Measurements from ENCODE around the gene CLCF1. TPM values are rescaled to one million over a fixed set of nuclear protein-coding genes. Genes with fewer than 3 reads are reported as not detected.

CLCF1 gene
- total RNA-seq, 1 experiment from 2014 or later: 2.1 TPM

GRCh38 chr11:67393437-67393836, 20.0 kb upstream of the CLCF1 start:
- Histone ChIP-seq H2BK120ac (ENCODE audit: low read depth, low read length, poor library complexity, severe bottlenecking) (no peak overlapping the region), H3K56ac (ENCODE audit: insufficient read length, low read depth, low read length) (no peak overlapping the region), H3T11ph (ENCODE audit: low read length) (no peak overlapping the region), H2AFZ (ENCODE audit: low read length) (no peak overlapping the region), H3K9ac (ENCODE audit: extremely low read depth, insufficient read length, low read length) (no peak overlapping the region), H3K27me3 (ENCODE audit: insufficient read depth, low read length) (no peaks in the 10 kb centered on the region), H3K4me2 (ENCODE audit: insufficient read depth, insufficient read length, low read length) (no peak overlapping the region), H3K79me1 (ENCODE audit: insufficient read depth, low read depth, low read length, poor library complexity, severe bottlenecking) (no peaks in the 10 kb centered on the region), H3K27ac (ENCODE audit: insufficient read length, low read depth, low read length) (no peak overlapping the region), H2BK15ac (ENCODE audit: low read depth, low read length) (no peak overlapping the region), H3K14ac (ENCODE audit: insufficient read depth, low read length) (no peak overlapping the region), H3K23ac (ENCODE audit: insufficient read length, low read depth, low read length) (no peak overlapping the region), H2AK5ac (ENCODE audit: insufficient read length, low read length) (no peak overlapping the region), H2BK5ac (ENCODE audit: insufficient read length, low read length) (no peak overlapping the region), H4K20me1 (ENCODE audit: control insufficient read depth, insufficient read depth, insufficient read length) (no peaks in the 10 kb centered on the region), H4K91ac (ENCODE audit: insufficient read length, low read depth, low read length) (no peak overlapping the region), H4K8ac (replicated peaks; ENCODE audit: insufficient read length, low read depth, low read length) (no peak overlapping the region), H2BK20ac (ENCODE audit: low read depth, low read length, poor library complexity, severe bottlenecking) (no peak overlapping the region), H2BK12ac (ENCODE audit: insufficient read length, low read depth, low read length) (no peak overlapping the region), H3K79me2 (ENCODE audit: insufficient read depth, low read length) (no peaks in the 10 kb centered on the region), H4K5ac (ENCODE audit: insufficient read length, low read depth, low read length) (no peak overlapping the region), H3K18ac (ENCODE audit: insufficient read length, low read depth, low read length) (no peak overlapping the region), H3K4ac (ENCODE audit: low read depth, low read length) (no peak overlapping the region), H3K9me3 (ENCODE audit: control insufficient read depth, low read depth, low read length) (no peaks in the 10 kb centered on the region), H3K4me1 (ENCODE audit: insufficient read depth, low read length) (no peaks in the 10 kb centered on the region; the same call in 1 of the 2 replicates), H3K23me2 (ENCODE audit: insufficient read length, low read depth, low read length, poor library complexity, severe bottlenecking) (peaks cover 13% of the 10 kb centered on the region)
- Mint-ChIP-seq H3K4me3 (no peak overlapping the region; a peak in 2 of 5 replicates), H3K36me3 (ENCODE audit: insufficient read depth in 1 of 3, low read depth in 3 of 3) (peaks cover 17 to 39% (median 34%) of the 10 kb centered on the region in 3 experiments), H3K27ac (no peak overlapping the region), H3K4me1 (peaks cover 26 to 30% of the 10 kb centered on the region in 2 experiments), H3K9me3 (no peaks in the 10 kb centered on the region; a peak in 1 of 5 replicates), H3K27me3 (ENCODE audit: low read depth) (no peaks in the 10 kb centered on the region)
- no peak for DNase-seq
- no peak for TF ChIP-seq CTCF (conservative IDR thresholded peaks at IDR 0.05)
- no CpG with 5 or more reads among the region's 18 CpGs for WGBS (ENCODE audit: extremely low coverage, insufficient read length, low lambda C conversion rate)

Measured in H9 (cell line).